ENCODE results near the gene C1orf21. TPM values are rescaled to one million over a fixed set of nuclear protein-coding genes. Genes with fewer than 3 reads are reported as not detected.

C1orf21 gene
- total RNA-seq, 2 donors from 2014 or later, result 68.1 to 81.1 TPM

GRCh38 chr1:184672013-184672726, 285.3 kb downstream of the C1orf21 start:
- H3K27me3 ChIP-seq, result no peaks in the 10 kb centered on the region
- H3K9ac ChIP-seq (ENCODE audit: low read depth in 2 of 2, low read length in 2 of 2), result no peak overlapping the region
- no peak for TF ChIP-seq CTCF (IDR thresholded peaks at IDR 0.05)
- no peaks in the 10 kb centered on the region for H3K36me3 ChIP-seq
- DNase-seq, result no peak
- no peak overlapping the region for H3K4me3 ChIP-seq
- H3K4me1 ChIP-seq, result no peaks in the 10 kb centered on the region
- no peak overlapping the region for H3K27ac ChIP-seq
- no peaks in the 10 kb centered on the region for H3K9me3 ChIP-seq
- intact Hi-C loops (cut with DNase I), result no loop called here

GRCh38 chr1:184673305-184673704, 286.5 kb downstream of the C1orf21 start:
- Histone ChIP-seq H3K36me3 (no peaks in the 10 kb centered on the region), H3K9ac (ENCODE audit: low read depth in 2 of 2, low read length in 2 of 2) (no peak overlapping the region), H3K9me3 (no peaks in the 10 kb centered on the region), H3K27me3 (no peaks in the 10 kb centered on the region), H3K27ac (no peak overlapping the region), H3K4me3 (no peak overlapping the region), H3K4me1 (no peaks in the 10 kb centered on the region)
- TF ChIP-seq CTCF (IDR thresholded peaks at IDR 0.05), result no peak
- DNase-seq, result no peak
- intact Hi-C loops (cut with DNase I), result no loop called here

DNA sequence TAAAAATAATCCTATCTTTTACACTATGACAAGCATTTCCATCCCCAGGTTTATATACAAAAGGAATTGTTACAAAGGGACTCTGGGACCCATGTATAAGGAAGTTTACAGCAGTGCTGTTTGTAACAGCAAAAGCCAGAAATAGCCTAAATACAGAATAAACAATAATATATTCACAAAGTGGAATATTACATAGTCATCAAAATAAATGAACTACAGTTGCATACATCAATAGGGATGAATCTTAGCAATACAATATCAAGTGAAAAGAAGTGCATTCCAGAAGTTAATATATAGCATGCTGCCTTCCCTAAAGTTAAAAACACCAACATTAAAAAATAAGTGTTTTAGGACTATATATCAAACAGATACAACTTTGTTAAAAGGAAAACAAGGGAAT, 290.5 kb downstream of the C1orf21 start:
- Histone ChIP-seq H3K4me1 (no peaks in the 10 kb centered on the region), H3K27me3 (no peaks in the 10 kb centered on the region), H3K4me3 (no peak overlapping the region)

More for the DNA sequence above, 290.5 kb downstream of the C1orf21 start:
- intact Hi-C loops (cut with DNase I), result no loop called here
- no peaks in the 10 kb centered on the region for H3K9me3 ChIP-seq
- no peaks in the 10 kb centered on the region for H3K36me3 ChIP-seq
- TF ChIP-seq CTCF (IDR thresholded peaks at IDR 0.05), result no peak
- H3K27ac ChIP-seq, result no peak overlapping the region
- DNase-seq, result no peak
- H3K9ac ChIP-seq (ENCODE audit: low read depth in 2 of 2, low read length in 2 of 2), result no peak overlapping the region
